ENCODE results near the gene ENTR1.
A peak's percentile ranks its signal among the peaks of the same experiment; 100 is the strongest.

Gene ENTR1

GRCh38 chr9:136401173-136401922 is 9.1 kb downstream of the ENTR1 start:
- no peaks in the 10 kb centered on the region for H3K27me3 ChIP-seq (replicated peaks; ENCODE audit: control insufficient read depth, insufficient read depth, low read length)
- no peaks in the 10 kb centered on the region for H3K9me3 ChIP-seq (ENCODE audit: control insufficient read depth, low read length)
- peak overlapping the region; percentile 88 for H3K9ac ChIP-seq (ENCODE audit: low read length)
- H3K36me3 ChIP-seq (ENCODE audit: control insufficient read depth, insufficient read depth, low read length, severe bottlenecking): peaks cover 57% of the 10 kb centered on the region
- H3K4me3 ChIP-seq (ENCODE audit: low read length): no peak overlapping the region
- peaks cover 12% of the 10 kb centered on the region for H3K4me1 ChIP-seq (ENCODE audit: control insufficient read depth, insufficient read depth, low read length)
- no peak for DNase-seq (ENCODE audit: low read depth)

GRCh38 chr9:136400038-136400834 is 10.2 kb downstream of the ENTR1 start, which contains the start of gene SNAPC4:
Gene SNAPC4, minus strand, starts transcription at chr9:136400170. Its CDS starts 1,742 bp downstream, at chr9:136398428.
- peak; percentile 95 for DNase-seq (ENCODE audit: low read depth)
- H3K4me3 ChIP-seq (ENCODE audit: low read length): peak within 1 kb of the TSS; percentile 82
- H3K27me3 ChIP-seq (replicated peaks; ENCODE audit: control insufficient read depth, insufficient read depth, low read length): no peaks in the 10 kb centered on the region
- H3K9ac ChIP-seq (ENCODE audit: low read length): peak within 1 kb of the TSS; percentile 88
- no peaks in the 10 kb centered on the region for H3K9me3 ChIP-seq (ENCODE audit: control insufficient read depth, low read length)
- peaks cover 59% of the 10 kb centered on the region for H3K36me3 ChIP-seq (ENCODE audit: control insufficient read depth, insufficient read depth, low read length, severe bottlenecking)
- H3K4me1 ChIP-seq (ENCODE audit: control insufficient read depth, insufficient read depth, low read length): peaks cover 12% of the 10 kb centered on the region

- Histone ChIP-seq H3K4me3 (ENCODE audit: low read length) (peak overlapping the region; percentile 82), H3K4me1 (ENCODE audit: control insufficient read depth, insufficient read depth, low read length) (peaks cover 20% of the 10 kb centered on the region), H3K9ac (ENCODE audit: low read length) (peak overlapping the region; percentile 88), H3K9me3 (ENCODE audit: control insufficient read depth, low read length) (no peaks in the 10 kb centered on the region), H3K27me3 (replicated peaks; ENCODE audit: control insufficient read depth, insufficient read depth, low read length) (no peaks in the 10 kb centered on the region), H3K36me3 (ENCODE audit: control insufficient read depth, insufficient read depth, low read length, severe bottlenecking) (peaks cover 55% of the 10 kb centered on the region)
- DNase-seq (ENCODE audit: low read depth): peak; percentile 45
These were observed 11.0 kb downstream of the ENTR1 start for GRCh38 chr9:136399176-136400037.

GRCh38 chr9:136398286-136398685 is 12.1 kb downstream of the ENTR1 start:
- Histone ChIP-seq H3K9me3 (ENCODE audit: control insufficient read depth, low read length) (no peaks in the 10 kb centered on the region), H3K9ac (ENCODE audit: low read length) (peak overlapping the region; percentile 88), H3K4me1 (ENCODE audit: control insufficient read depth, insufficient read depth, low read length) (peaks cover 29% of the 10 kb centered on the region), H3K4me3 (ENCODE audit: low read length) (no peak overlapping the region), H3K36me3 (ENCODE audit: control insufficient read depth, insufficient read depth, low read length, severe bottlenecking) (peaks cover 44% of the 10 kb centered on the region), H3K27me3 (replicated peaks; ENCODE audit: control insufficient read depth, insufficient read depth, low read length) (no peaks in the 10 kb centered on the region)
- no peak for DNase-seq (ENCODE audit: low read depth)

- Histone ChIP-seq H3K9me3 (ENCODE audit: control insufficient read depth, low read length) (no peaks in the 10 kb centered on the region), H3K4me1 (ENCODE audit: control insufficient read depth, insufficient read depth, low read length) (peaks cover 35% of the 10 kb centered on the region), H3K36me3 (ENCODE audit: control insufficient read depth, insufficient read depth, low read length, severe bottlenecking) (peaks cover 43% of the 10 kb centered on the region), H3K27me3 (replicated peaks; ENCODE audit: control insufficient read depth, insufficient read depth, low read length) (no peaks in the 10 kb centered on the region), H3K9ac (ENCODE audit: low read length) (no peak overlapping the region), H3K4me3 (ENCODE audit: low read length) (no peak overlapping the region)
- no peak for DNase-seq (ENCODE audit: low read depth)
These were observed 12.8 kb downstream of the ENTR1 start for GRCh38 chr9:136397643-136398042.

GRCh38 chr9:136396219-136396515 is 14.2 kb downstream of the ENTR1 start:
- Histone ChIP-seq H3K9ac (ENCODE audit: low read length) (no peak overlapping the region), H3K4me1 (ENCODE audit: control insufficient read depth, insufficient read depth, low read length) (peaks cover 50% of the 10 kb centered on the region), H3K27me3 (replicated peaks; ENCODE audit: control insufficient read depth, insufficient read depth, low read length) (no peaks in the 10 kb centered on the region), H3K9me3 (ENCODE audit: control insufficient read depth, low read length) (no peaks in the 10 kb centered on the region), H3K4me3 (ENCODE audit: low read length) (no peak overlapping the region), H3K36me3 (ENCODE audit: control insufficient read depth, insufficient read depth, low read length, severe bottlenecking) (peaks cover 35% of the 10 kb centered on the region)
- no peak for DNase-seq (ENCODE audit: low read depth)

- Histone ChIP-seq H3K9ac (ENCODE audit: low read length) (peak overlapping the region; percentile 57), H3K9me3 (ENCODE audit: control insufficient read depth, low read length) (no peaks in the 10 kb centered on the region), H3K36me3 (ENCODE audit: control insufficient read depth, insufficient read depth, low read length, severe bottlenecking) (peaks cover 36% of the 10 kb centered on the region), H3K4me1 (ENCODE audit: control insufficient read depth, insufficient read depth, low read length) (peaks cover 50% of the 10 kb centered on the region), H3K27me3 (replicated peaks; ENCODE audit: control insufficient read depth, insufficient read depth, low read length) (no peaks in the 10 kb centered on the region), H3K4me3 (ENCODE audit: low read length) (no peak overlapping the region)
- DNase-seq (ENCODE audit: low read depth): no peak
These were observed 14.8 kb downstream of the ENTR1 start for GRCh38 chr9:136395345-136396218.

- no peak for DNase-seq (ENCODE audit: low read depth)
- H3K9ac ChIP-seq (ENCODE audit: low read length): peak overlapping the region; percentile 57
- peaks cover 47% of the 10 kb centered on the region for H3K4me1 ChIP-seq (ENCODE audit: control insufficient read depth, insufficient read depth, low read length)
- no peaks in the 10 kb centered on the region for H3K9me3 ChIP-seq (ENCODE audit: control insufficient read depth, low read length)
- no peak overlapping the region for H3K4me3 ChIP-seq (ENCODE audit: low read length)
- H3K36me3 ChIP-seq (ENCODE audit: control insufficient read depth, insufficient read depth, low read length, severe bottlenecking): peaks cover 37% of the 10 kb centered on the region
- H3K27me3 ChIP-seq (replicated peaks; ENCODE audit: control insufficient read depth, insufficient read depth, low read length): no peaks in the 10 kb centered on the region
These were observed 15.4 kb downstream of the ENTR1 start for GRCh38 chr9:136395020-136395340.

GRCh38 chr9:136394312-136395019 is 15.9 kb downstream of the ENTR1 start:
- DNase-seq (ENCODE audit: low read depth): no peak
- Histone ChIP-seq H3K27me3 (replicated peaks; ENCODE audit: control insufficient read depth, insufficient read depth, low read length) (no peaks in the 10 kb centered on the region), H3K4me3 (ENCODE audit: low read length) (no peak overlapping the region), H3K9me3 (ENCODE audit: control insufficient read depth, low read length) (no peaks in the 10 kb centered on the region), H3K36me3 (ENCODE audit: control insufficient read depth, insufficient read depth, low read length, severe bottlenecking) (peaks cover 42% of the 10 kb centered on the region), H3K9ac (ENCODE audit: low read length) (peak overlapping the region; percentile 76), H3K4me1 (ENCODE audit: control insufficient read depth, insufficient read depth, low read length) (peaks cover 47% of the 10 kb centered on the region)

- no peaks in the 10 kb centered on the region for H3K9me3 ChIP-seq (ENCODE audit: control insufficient read depth, low read length)
- H3K4me1 ChIP-seq (ENCODE audit: control insufficient read depth, insufficient read depth, low read length): peaks cover 39% of the 10 kb centered on the region
- H3K27me3 ChIP-seq (replicated peaks; ENCODE audit: control insufficient read depth, insufficient read depth, low read length): no peaks in the 10 kb centered on the region
- H3K4me3 ChIP-seq (ENCODE audit: low read length): peak overlapping the region; percentile 34
- H3K36me3 ChIP-seq (ENCODE audit: control insufficient read depth, insufficient read depth, low read length, severe bottlenecking): peaks cover 52% of the 10 kb centered on the region
- peak overlapping the region; percentile 76 for H3K9ac ChIP-seq (ENCODE audit: low read length)
- DNase-seq (ENCODE audit: low read depth): no peak
These were observed 16.9 kb downstream of the ENTR1 start for GRCh38 chr9:136393531-136393930.

Data from adipocyte (in vitro differentiated cells).